IMR-90 (cell line): ENCODE measurements around the gene CDH23. TPM values are rescaled to one million over a fixed set of nuclear protein-coding genes. Genes with fewer than 3 reads are reported as not detected.

Source experiments
- ATAC-seq: fragments of 200-7000 bp; cut with Tn5 transposase; 2 replicates; pipeline ENCODE4 v1.9.1; 2020; ENCODE audit warnings: low read depth, mild to moderate bottlenecking, moderate library complexity
- BruUV-seq: library from RNA; stranded (reverse); fragments of 400-500 nt; replicated peaks from 2 replicates; lab custom pipeline; 2021; lab: Mats Ljungman, UMichigan
- CTCF ChIA-PET: fragments of 300-600 bp; formaldehyde crosslinking; extraction: SDS; loops from one replicate; lab custom pipeline; 2021; ENCODE audit warnings: antibody characterized with exemption; lab: Yijun Ruan, JAX
- POLR2A ChIA-PET: fragments of 300-600 bp; sonication (Branson Sonifier 250); formaldehyde crosslinking; loops from one replicate; lab custom pipeline; 2022; ENCODE audit warnings: antibody characterized with exemption; ENCODE audit not compliant: unreplicated experiment; lab: Charles Lee
- DNase-seq: peaks from one replicate; pipeline ENCODE4 v3.0.0; 2013
- H2AFZ ChIP-seq: replicated peaks from 2 replicates; pipeline ENCODE3; 2013; ENCODE audit warnings: low read length, mild to moderate bottlenecking; ENCODE audit not compliant: poor library complexity
- H2AK5ac ChIP-seq: 2 replicates; pipeline ENCODE4 v1.6.1; 2013; ENCODE audit warnings: low read depth, low read length, inconsistent platforms
- H2AK9ac ChIP-seq: replicated peaks from 2 replicates; pipeline ENCODE3; 2013; ENCODE audit warnings: mild to moderate bottlenecking, low read depth, low read length, moderate library complexity; ENCODE audit not compliant: poor library complexity
- H2BK120ac ChIP-seq: 2 replicates; pipeline ENCODE4 v1.6.1; 2013; ENCODE audit warnings: low read depth, low read length, inconsistent platforms
- H2BK15ac ChIP-seq: 3 replicates; pipeline ENCODE4 v1.6.1; 2013; ENCODE audit warnings: low read depth, low read length, inconsistent platforms
- H2BK20ac ChIP-seq: 2 replicates; pipeline ENCODE4 v1.6.1; 2013; ENCODE audit warnings: low read depth, mild to moderate bottlenecking, inconsistent platforms, low read length, moderate library complexity
- H2BK5ac ChIP-seq: 2 replicates; pipeline ENCODE4 v1.6.1; 2013; ENCODE audit warnings: mild to moderate bottlenecking, low read depth, low read length, inconsistent platforms; ENCODE audit not compliant: poor library complexity, severe bottlenecking
- H3K14ac ChIP-seq: replicated peaks from 2 replicates; pipeline ENCODE4 v1.6.1; 2013; ENCODE audit warnings: low read depth, low read length, inconsistent platforms
- H3K18ac ChIP-seq: 2 replicates; pipeline ENCODE4 v1.6.1; 2013; ENCODE audit warnings: low read depth, low read length, control low read depth
- H3K23ac ChIP-seq: 2 replicates; pipeline ENCODE4 v1.6.1; 2013; ENCODE audit warnings: low read depth, low read length, inconsistent platforms
- H3K27ac ChIP-seq: 2 replicates; pipeline ENCODE4 v1.5.1; 2013; ENCODE audit warnings: mild to moderate bottlenecking, control low read depth, low read length; ENCODE audit not compliant: insufficient read depth
- H3K27me3 ChIP-seq: 2 replicates; pipeline ENCODE4 v1.6.1; 2013; ENCODE audit warnings: low read length; ENCODE audit not compliant: control insufficient read depth, insufficient read depth
- H3K36me3 ChIP-seq: 2 replicates; pipeline ENCODE4 v1.6.1; 2013; ENCODE audit warnings: low read length, mixed read lengths; ENCODE audit not compliant: control insufficient read depth, insufficient read depth
- H3K4ac ChIP-seq: 2 replicates; pipeline ENCODE4 v1.6.1; 2013; ENCODE audit warnings: low read depth, low read length, inconsistent platforms
- H3K4me1 ChIP-seq: 2 replicates; pipeline ENCODE4 v1.6.1; 2013; ENCODE audit warnings: low read length, mixed read lengths; ENCODE audit not compliant: control insufficient read depth, insufficient read depth
- H3K4me2 ChIP-seq: 2 replicates; pipeline ENCODE4 v1.6.1; 2013; ENCODE audit warnings: low read depth, mild to moderate bottlenecking, control low read depth, low read length, moderate library complexity
- H3K4me3 ChIP-seq: 2 replicates; pipeline ENCODE4 v1.5.1; 2013; ENCODE audit warnings: low read depth, mild to moderate bottlenecking, control low read depth, low read length, moderate library complexity; ENCODE audit not compliant: insufficient read depth
- H3K56ac ChIP-seq: 2 replicates; pipeline ENCODE4 v1.6.1; 2013; ENCODE audit warnings: low read length, inconsistent platforms; ENCODE audit not compliant: insufficient read depth; ENCODE audit errors: extremely low read depth
- H3K79me1 ChIP-seq, 2 experiments: 2 replicates each; pipeline ENCODE4 v1.6.1; 2013; ENCODE audit warnings: low read length in 2 of 2, inconsistent platforms in 1 of 2, low read depth in 1 of 2
- H3K9ac ChIP-seq: 2 replicates; pipeline ENCODE4 v1.6.1; 2013; ENCODE audit warnings: low read depth, low read length, control low read depth
- H3K9me1 ChIP-seq: 2 replicates; pipeline ENCODE4 v1.6.1; 2013; ENCODE audit warnings: low read length, inconsistent platforms; ENCODE audit not compliant: insufficient read depth
- H3K9me3 ChIP-seq: 2 replicates; pipeline ENCODE4 v1.6.1; 2013; ENCODE audit warnings: low read length; ENCODE audit not compliant: control insufficient read depth, insufficient read depth
- H4K20me1 ChIP-seq: 2 replicates; pipeline ENCODE4 v1.6.1; 2013; ENCODE audit warnings: low read length, inconsistent platforms; ENCODE audit not compliant: insufficient read depth
- H4K5ac ChIP-seq: 2 replicates; pipeline ENCODE4 v1.6.1; 2013; ENCODE audit warnings: mild to moderate bottlenecking, low read depth, low read length, control low read depth
- H4K8ac ChIP-seq, 2 experiments: 2 replicates each; pipeline ENCODE4 v1.6.1; 2013; ENCODE audit warnings: low read depth in 2 of 2, low read length in 2 of 2, control low read depth in 1 of 2, inconsistent platforms in 1 of 2
- H4K91ac ChIP-seq: 2 replicates; pipeline ENCODE4 v1.6.1; 2013; ENCODE audit warnings: low read depth, low read length, inconsistent platforms; ENCODE audit not compliant: insufficient read depth
- CEBPB ChIP-seq: IDR thresholded peaks from 2 replicates; pipeline ENCODE4 v1.6.1; 2012; ENCODE audit warnings: low read depth, low read length, improper control_type of control experiment
- MAFK ChIP-seq: IDR thresholded peaks from 2 replicates; pipeline ENCODE4 v1.6.1; 2012; ENCODE audit warnings: low read depth, low read length, improper control_type of control experiment
- WGBS, 2 experiments: methylation state at CpG; one replicate each; pipeline versions ENCODE4 v1.1.5 to v1.1.7; 2013; ENCODE audit warnings: missing lambda C conversion rate in 2 of 2; ENCODE audit not compliant: insufficient read length in 1 of 2; ENCODE audit errors: extremely low coverage in 2 of 2; 5-methylcytosine and 5-hydroxymethylcytosine counted together
- dilution Hi-C: fragments of 300-500 bp; cut with HindIII; formaldehyde crosslinking; loops from one replicate; pipeline ENCODE4 v1.14.3; 2018; ENCODE audit warnings: low sequenced_read_pairs; ENCODE audit not compliant: unreplicated experiment
- in situ Hi-C: fragments of 300-500 bp; cut with MboI; formaldehyde crosslinking; loops from 3 replicates; pipeline ENCODE4 v1.14.3; 2019; ENCODE audit warnings: low sequenced_read_pairs, inconsistent platforms, mixed read lengths
- intact Hi-C: fragments of 100-400 bp; cut with micrococcal nuclease; formaldehyde crosslinking; loops from 2 replicates; pipeline ENCODE4 v1.10.0; 2022
- polyA plus RNA-seq, 3 experiments: library from polyadenylated mRNA; depleted of rRNA; stranded (reverse); fragments of >200 nt; gene quantifications; 2 replicates each; pipeline ENCODE4 v1.2.3, GENCODE V29; 2012; ENCODE audit warnings: low replicate concordance in 1 of 3
- total RNA-seq: library from RNA; depleted of rRNA; stranded (reverse); fragments of >200 nt; gene quantifications from 2 replicates; pipeline ENCODE4 v1.2.3, GENCODE V29; 2012

Gene CDH23
- total and polyA plus RNA-seq, 2 of the 4 experiments (the other 2 are of a cell fraction) = under 0.01 to 0.03 TPM

DNA sequence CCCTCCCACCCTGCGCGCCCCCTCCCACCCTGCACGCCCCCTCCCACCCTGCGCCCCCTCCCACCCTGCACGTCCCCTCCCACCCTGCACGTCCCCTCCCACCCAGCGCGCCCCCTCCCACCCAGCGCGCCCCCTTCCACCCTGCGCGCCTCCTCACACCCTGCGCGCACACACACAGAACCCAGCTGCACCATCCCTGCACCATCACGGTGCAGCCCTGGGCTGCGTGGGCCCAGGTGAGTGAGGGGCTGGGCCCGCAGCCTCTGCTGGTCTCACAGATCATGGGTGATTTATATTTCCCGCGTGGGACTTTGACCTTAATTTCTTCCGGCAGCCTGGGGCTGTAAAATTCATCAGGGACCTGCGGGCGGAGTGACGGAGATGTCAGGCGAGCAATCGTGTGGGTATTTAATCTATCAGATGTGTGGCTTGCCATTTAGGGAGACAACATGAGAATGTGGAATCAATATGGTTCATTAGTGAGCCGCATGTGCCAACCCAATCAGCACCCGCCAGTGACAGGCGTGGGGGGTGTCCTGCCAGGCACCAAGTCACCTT lies 265.1 kb downstream of the CDH23 start:
- CTCF ChIA-PET = no interaction called here
- H4K8ac ChIP-seq = no peak overlapping the region

More for the DNA sequence above, 265.1 kb downstream of the CDH23 start:
- Histone ChIP-seq H3K9me1 (no peaks in the 10 kb centered on the region), H2BK120ac (no peak overlapping the region), H3K23ac (no peak overlapping the region), H4K20me1 (no peaks in the 10 kb centered on the region), H3K4me3 (no peak overlapping the region), H4K91ac (no peak overlapping the region), H3K18ac (no peak overlapping the region), H3K56ac (no peak overlapping the region), H2AK9ac (no peak overlapping the region), H3K9ac (no peak overlapping the region), H3K9me3 (no peaks in the 10 kb centered on the region), H3K4me2 (no peak overlapping the region), H2BK20ac (no peak overlapping the region), H2AK5ac (no peak overlapping the region), H2BK15ac (no peak overlapping the region), H3K79me1 (no peaks in the 10 kb centered on the region), H3K14ac (no peak overlapping the region), H2AFZ (no peak overlapping the region), H3K4me1 (no peaks in the 10 kb centered on the region), H4K5ac (no peak overlapping the region), H3K27me3 (peaks cover 47% of the 10 kb centered on the region), H3K27ac (no peak overlapping the region), H3K4ac (no peak overlapping the region), H2BK5ac (no peak overlapping the region), H3K36me3 (no peaks in the 10 kb centered on the region)
- DNase-seq (no peak), ATAC-seq (no peak)
- POLR2A ChIA-PET = no interaction called here
- dilution Hi-C loops (no loop called here), intact Hi-C loops (no loop called here), in situ Hi-C loops (no loop called here)
- WGBS, 2 experiments = 93% methylated on average over 6 of the region's 28 CpGs; no CpG with 5 or more reads in 1 of the 2 experiments
- no TSS peak for BruUV-seq
- no peak for TF ChIP-seq CEBPB
- TF ChIP-seq MAFK = no peak
